ENCODE results near the gene UNC80.

GRCh38 chr2:209761566-209761965 is 10.1 kb upstream of the UNC80 start:
- no peak for TF ChIP-seq POLR2A (IDR thresholded peaks at IDR 0.05; ENCODE audit: low read depth, low read length)
- TF ChIP-seq POLR2AphosphoS5 (IDR thresholded peaks at IDR 0.05; ENCODE audit: low read depth, low read length), result no peak

Measured in GM12891 (cell line).